GM19324 (cell line): ENCODE measurements around the gene MTREX.
"Not testable (repeated sequence)": the region's sequence is repeated elsewhere in the genome, so short reads cannot be mapped to it uniquely, and the experiment has no call there.

Experiments used
- ATAC-seq: cut with Tn5 transposase; IDR thresholded peaks from one replicate; pipeline ENCODE4 v1.9.1; 2021; ENCODE audit warnings: mild to moderate bottlenecking, moderate library complexity; ENCODE audit not compliant: unreplicated experiment, low FRiP score

The MTREX gene

DNA sequence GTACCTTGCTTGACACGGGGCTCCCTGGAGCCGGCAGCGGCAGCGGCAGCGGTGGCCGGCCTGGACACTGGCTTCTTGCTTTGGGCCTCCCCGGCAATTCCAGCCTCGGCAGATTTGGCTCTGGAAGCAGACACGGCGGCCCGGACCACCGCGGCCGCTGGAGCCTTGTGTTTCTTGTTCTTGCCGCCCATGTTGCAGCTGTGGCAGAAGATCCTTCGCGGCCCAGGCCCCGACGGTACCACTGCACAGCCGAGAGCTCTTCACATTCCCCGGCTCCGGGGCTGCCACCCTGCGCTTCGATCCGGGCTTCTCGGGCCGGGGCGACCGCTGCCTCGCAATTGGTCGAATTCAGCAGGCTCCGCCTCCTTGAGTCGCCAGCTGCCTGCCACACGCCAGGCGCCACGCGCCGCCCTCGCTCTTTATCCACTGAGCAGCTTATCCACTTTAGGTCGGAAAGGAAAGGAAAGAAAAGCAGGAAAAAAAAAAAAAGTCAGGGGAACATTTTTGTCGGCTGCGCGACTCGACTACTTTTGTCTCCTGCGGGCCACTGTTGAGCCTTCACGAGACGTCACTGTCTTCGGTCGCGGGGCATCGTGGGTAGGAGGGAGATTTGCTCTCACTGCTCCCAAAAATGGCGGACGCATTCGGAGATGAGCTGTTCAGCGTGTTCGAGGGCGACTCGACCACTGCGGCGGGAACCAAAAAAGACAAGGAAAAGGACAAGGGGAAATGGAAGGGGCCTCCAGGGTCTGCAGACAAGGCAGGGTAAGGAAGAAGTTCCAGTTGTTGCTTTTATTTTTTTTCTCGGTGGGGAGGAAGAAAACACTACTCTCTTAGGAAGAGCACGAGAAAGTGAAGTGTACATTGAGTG, at the start of gene MTREX, which contains the start of gene DHX29:
TSS of gene MTREX (plus strand) at position 607 of the 871 bp plus-strand sequence. CDS start at position 632, 25 bp downstream.
TSS of gene DHX29 (minus strand) at position 312 of the 871 bp plus-strand sequence. CDS start at position 191, 121 bp downstream.
- ATAC-seq = peak; percentile 93

GRCh38 chr5:55258339-55258738, 49.5 kb upstream of the MTREX start:
- ATAC-seq = no peak

DNA sequence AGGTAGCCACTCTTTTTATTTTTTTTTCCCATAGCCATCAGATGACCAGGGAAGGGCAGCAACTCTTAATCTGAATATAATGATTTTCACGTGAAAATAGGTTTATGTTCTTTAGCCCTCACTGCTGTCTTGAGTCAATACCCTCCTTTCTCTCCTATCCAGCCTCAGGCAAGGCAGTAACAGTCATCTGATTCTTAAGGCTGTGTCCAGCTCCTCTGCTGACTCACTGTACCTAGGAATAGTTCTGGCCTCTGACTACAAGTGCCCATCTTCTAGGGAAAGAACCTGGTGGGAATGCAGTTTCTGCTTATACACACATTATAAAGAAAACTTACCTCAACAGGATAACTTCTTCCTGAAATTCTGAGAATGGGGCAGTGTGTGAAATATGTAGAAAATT, 31.0 kb upstream of the MTREX start:
- no peak for ATAC-seq

GRCh38 chr5:55278778-55279177, 29.0 kb upstream of the MTREX start:
- no peak for ATAC-seq

DNA sequence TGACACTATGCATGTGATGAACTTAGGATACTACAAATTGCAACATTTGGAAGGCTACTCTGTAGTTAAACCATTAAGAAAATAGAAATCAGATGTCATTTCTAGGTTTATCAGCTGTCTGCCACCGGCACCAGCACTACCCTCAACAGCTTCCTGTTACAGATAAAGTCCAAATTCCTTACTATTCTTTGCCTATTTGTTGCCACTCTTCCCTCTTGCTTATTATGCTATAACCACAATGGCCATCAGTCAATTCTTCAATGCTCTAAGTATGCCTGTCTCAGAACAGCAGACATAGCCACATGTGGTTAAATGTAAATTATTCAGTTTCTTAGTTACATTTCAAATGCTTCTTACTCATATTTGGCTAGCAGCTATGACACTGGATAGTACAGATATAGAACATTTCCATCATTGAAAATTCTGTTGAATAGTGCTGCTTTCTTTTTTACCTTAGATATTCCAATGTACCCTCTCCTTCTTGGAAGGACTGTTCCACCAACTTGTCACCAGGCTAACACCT, 21.3 kb upstream of the MTREX start:
- ATAC-seq = no peak

DNA sequence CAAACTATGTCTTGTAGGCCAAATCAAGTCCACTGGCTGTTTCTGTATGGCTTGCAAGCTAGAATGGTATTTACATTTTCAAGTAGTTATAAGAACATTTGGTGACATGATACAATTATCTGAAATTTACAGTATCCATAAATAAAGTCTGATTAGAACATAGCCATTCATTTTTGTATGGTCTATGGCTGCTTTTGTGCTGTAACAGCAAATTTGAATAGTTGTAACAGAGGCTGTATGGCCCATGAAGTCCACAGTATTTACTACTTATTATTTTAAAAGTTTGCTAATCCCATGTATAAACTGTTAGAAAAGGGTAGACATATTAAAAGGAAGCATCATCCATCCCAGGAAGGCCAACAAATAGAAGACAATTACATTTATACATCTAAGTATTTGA, 18.0 kb upstream of the MTREX start:
- ATAC-seq = no peak

DNA sequence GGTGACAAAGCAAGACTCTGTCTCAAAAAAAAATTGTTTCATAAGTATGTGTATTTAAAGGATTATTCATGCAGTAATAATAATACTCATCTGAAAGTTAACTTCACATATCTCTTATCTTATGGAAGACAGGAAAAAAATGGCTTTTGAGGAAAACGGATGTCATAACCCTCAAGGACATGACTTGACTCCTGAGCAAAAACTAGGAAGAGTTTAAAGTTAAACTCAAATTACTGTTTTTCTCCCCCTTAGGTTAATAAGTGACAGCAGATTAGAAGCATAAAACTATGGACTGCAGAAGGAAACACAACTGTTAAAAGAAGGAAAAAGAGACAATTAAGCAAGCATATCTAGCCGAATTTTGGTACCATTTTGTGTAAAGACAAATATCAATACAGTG, 16.8 kb upstream of the MTREX start:
- ATAC-seq = no peak

DNA sequence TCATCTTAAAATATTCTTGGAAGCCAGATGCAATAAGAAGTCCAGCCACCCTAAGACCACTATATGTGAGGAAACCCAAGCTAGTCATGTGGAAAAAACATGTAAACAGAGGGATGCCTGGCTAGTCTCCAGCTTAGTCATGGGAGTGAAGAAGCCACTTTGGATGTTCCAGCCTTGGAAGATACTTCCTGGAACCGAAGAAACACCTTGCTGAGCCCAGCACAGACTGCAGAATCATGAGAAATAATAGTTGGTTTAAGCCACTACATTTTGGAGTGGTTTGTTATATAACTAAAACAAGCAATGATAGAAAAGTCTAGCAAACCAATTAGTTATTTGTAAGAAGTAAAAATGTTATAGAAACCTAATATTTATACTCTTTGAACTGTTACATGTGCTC, 12.9 kb upstream of the MTREX start:
- ATAC-seq = no peak

DNA sequence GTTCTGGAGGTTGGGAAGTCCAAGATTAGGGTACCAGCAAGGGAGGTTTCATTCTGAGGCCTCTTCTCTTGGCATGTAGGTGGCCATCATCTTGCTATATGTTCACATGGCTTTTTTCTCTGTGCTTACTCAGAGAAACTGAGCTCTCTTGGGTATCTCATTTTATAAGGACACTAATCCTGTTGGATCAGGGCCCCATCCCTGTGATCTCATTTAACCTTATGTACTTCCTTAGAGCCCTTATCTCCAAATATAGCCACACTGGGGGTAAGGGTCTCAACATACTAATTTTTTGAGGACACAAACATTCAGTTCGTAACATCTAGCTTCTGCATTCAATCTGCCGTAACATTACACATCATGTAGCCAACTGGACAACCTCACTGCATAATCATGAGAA, 6.9 kb upstream of the MTREX start:
- no peak for ATAC-seq

- no peak for ATAC-seq
Measured at GRCh38 chr5:55303238-55303690, 4.5 kb upstream of the MTREX start.

DNA sequence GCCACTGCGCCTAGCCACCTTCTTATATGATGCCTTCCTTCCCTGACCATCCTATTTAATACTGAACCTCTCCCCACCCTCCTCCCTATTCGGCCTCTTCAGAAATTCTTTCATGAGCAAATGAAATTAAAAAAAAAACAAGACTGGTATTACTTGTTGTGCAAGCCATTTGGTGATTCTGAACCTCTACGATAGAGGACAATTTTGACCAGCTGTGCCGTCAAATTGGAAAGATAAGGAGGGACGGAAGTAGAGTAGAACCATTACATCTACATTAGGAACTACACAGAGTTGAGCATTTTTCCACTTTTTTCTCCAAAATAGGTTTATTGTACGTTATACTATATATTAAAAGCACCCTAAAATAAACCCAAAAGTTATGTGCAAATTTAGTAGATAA, 3.2 kb upstream of the MTREX start:
- no peak for ATAC-seq

DNA sequence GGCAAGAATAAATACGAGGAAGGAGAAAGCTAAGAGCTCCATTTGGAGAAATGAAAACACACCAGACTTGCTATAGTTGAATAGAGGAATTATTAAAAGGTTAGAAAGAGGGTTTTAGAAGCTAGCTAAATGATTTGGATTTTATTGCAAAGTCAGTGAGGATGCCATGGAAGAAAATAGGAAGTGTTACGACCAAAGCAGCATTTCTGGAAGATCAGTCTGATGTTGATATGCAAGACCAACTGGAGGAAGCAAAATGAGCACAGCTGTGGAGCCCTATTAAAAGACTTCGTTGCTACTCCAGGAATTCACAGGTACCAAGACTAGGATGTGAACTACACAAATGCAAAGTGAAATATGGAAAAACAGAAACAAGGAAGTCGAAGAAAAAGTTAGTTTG, 2.4 kb upstream of the MTREX start:
- no peak for ATAC-seq

- ATAC-seq = no peak
Measured at GRCh38 chr5:55306641-55307382, 977 bp upstream of the MTREX start.

DNA sequence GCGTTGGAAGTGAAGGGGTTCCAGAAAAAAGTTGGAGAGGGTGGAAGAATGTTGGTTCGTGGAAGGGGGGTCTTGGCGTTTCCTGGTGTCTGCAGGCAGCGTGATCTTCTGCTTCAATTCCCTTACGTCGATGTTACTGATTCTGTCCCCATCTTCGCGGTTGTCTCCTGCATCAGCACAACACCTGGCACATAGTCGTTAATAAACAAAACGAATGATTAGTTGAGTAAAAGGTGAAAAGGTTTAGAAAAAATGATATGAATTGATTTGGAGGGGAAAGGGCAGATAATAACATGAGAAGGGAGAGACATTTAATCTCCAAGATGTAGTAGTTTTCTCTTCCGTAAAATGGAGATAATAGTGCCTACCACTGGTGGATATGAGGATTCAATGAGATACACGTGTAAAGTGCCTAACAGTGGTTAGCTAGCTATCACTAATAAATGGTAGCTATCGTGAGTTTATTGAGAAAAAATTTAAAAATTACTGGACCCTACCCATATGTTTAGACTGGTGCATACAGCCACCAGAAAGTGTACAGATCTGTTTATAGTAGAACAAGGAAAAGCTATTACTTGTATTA, 556 bp downstream of the MTREX start:
- ATAC-seq = peak; percentile 5

DNA sequence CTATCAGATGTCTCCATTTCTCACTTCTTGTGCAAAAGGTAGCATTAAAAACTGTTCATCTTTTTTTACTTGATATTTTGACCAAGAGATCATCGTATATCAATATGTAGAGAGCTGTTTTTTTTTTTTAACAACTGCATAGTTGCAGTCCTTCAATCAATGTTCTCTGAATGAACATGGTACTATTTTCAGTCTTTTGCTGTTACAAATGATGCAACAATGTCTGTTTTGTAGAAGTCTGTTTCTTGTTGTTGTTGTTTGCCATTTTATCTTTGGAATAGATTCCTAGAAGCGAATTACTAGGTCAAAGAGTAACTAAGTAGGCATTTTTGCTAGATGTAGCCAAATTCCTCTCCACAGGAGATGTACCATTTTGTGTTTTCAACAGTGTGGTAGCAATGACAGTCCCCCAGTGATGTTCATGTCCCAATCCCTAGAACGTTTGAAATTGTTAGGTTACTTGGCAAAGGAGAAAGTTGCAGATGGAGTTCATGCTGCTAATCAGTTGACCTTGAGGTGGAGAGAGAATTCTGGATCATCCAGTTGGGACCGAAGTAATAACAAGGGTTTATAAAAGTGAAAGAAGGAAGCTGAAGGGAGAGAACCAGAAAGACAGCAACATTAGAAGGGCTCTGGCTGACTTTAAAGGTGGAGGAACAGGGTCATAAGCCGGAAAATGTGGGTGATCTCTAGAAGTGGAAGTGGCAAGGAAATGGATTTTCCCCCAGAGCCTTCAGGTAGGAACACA, 6.3 kb downstream of the MTREX start:
- ATAC-seq = no peak

DNA sequence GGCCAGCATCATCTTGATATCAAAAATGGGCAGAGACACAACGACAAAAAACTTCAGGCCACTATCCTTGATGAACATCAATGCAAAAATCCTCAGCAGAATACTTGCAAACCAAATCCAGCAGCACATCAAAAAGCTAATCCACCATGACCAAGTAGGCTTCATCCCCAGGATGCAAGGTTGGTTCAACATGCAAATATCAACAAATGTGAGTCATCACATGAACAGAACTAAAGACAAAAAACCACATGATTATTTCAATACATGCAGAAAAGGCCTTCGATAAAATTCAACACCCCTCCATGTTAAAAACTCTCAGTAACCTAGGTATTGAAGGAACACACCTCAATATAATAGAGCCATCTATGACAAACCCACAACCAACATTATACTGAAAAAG, 8.5 kb downstream of the MTREX start:
- ATAC-seq = no peak

- ATAC-seq = no peak
Measured at GRCh38 chr5:55316837-55317236, 9.0 kb downstream of the MTREX start.

DNA sequence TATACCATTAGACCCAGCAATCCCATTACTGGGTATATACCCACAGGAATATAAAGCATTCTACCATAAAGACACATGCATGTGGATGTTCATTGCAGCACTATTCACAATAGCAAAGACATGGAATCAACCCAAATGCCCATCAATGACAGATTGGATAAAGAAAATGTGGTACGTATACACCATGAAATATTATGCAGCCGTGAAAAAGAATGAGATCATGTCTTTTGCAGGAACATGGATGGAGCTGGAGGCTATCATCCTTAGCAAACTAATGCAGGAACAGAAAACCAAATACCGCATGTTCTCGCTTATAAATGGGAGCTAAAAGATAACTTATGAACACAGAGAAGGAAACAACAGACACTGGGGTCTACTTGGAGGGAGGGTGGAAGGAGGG, 10.4 kb downstream of the MTREX start:
- ATAC-seq = not testable (repeated sequence)

- ATAC-seq = no peak
Measured at GRCh38 chr5:55319491-55319890, 11.7 kb downstream of the MTREX start.

- no peak for ATAC-seq
Measured at GRCh38 chr5:55320571-55320970, 12.8 kb downstream of the MTREX start.
